HEK293 (cell line): ENCODE data around the gene PMCH.

ENCODE experiments used
- CTCF ChIA-PET: fragments of 350-600 bp; formaldehyde crosslinking; extraction: SDS; loops from one replicate; lab custom pipeline; 2021; ENCODE audit warnings: antibody characterized with exemption; lab: Yijun Ruan, JAX
- POLR2A ChIA-PET: fragments of 300-600 bp; formaldehyde crosslinking; extraction: SDS; loops from one replicate; lab custom pipeline; 2020; ENCODE audit warnings: antibody characterized with exemption, inconsistent platforms; lab: Yijun Ruan, JAX
- H3K27ac ChIP-seq: fragments of 200-500 bp; sonication (Bioruptor generic); 2 replicates; pipeline ENCODE4 v1.5.1; 2014; ENCODE audit warnings: low read depth, low read length, control low read depth, inconsistent platforms; ENCODE audit errors: extremely low read depth
- H3K36me3 ChIP-seq, 2 experiments: fragments of 200-500 bp in 1 of 2; sonication (Bioruptor generic) in 1 of 2; 1 replicate in 1 of 2; 2 replicates in 1 of 2; pipeline ENCODE4 v1.5.1; 2014 to 2017; ENCODE audit warnings: inconsistent platforms in 2 of 2, low read length in 2 of 2; ENCODE audit not compliant: control insufficient read depth in 2 of 2, insufficient read depth in 1 of 2
- H3K4me1 ChIP-seq: fragments of 200-500 bp; sonication (Bioruptor generic); 2 replicates; pipeline ENCODE4 v1.5.1; 2014; ENCODE audit warnings: mild to moderate bottlenecking, low read length, inconsistent platforms; ENCODE audit not compliant: control insufficient read depth, insufficient read depth
- H3K4me3 ChIP-seq: 2 replicates; pipeline ENCODE4 v1.5.1; 2011; ENCODE audit warnings: low read depth, mild to moderate bottlenecking, control low read depth, low read length, moderate library complexity
- H3K9me3 ChIP-seq: fragments of 200-500 bp; sonication (Bioruptor generic); 2 replicates; pipeline ENCODE4 v1.5.1; 2014; ENCODE audit warnings: low read depth, low read length, inconsistent platforms; ENCODE audit not compliant: control insufficient read depth, insufficient read depth
- BCL6B ChIP-seq: fragments of 450-650 bp; formaldehyde crosslinking; IDR thresholded peaks from 2 replicates; pipeline ENCODE4 v1.5.1; 2017; ENCODE audit warnings: missing biosample characterization, missing genetic modification characterization
- EGR2 ChIP-seq: fragments of 450-650 bp; formaldehyde crosslinking; IDR thresholded peaks from 2 replicates; pipeline ENCODE4 v1.5.1; 2016; ENCODE audit warnings: low read depth, missing biosample characterization, missing genetic modification characterization
- HIC1 ChIP-seq: fragments of 450-650 bp; formaldehyde crosslinking; IDR thresholded peaks from 2 replicates; pipeline ENCODE4 v1.5.1; 2016; ENCODE audit warnings: missing biosample characterization, missing genetic modification characterization
- KLF17 ChIP-seq: fragments of 450-650 bp; formaldehyde crosslinking; IDR thresholded peaks from 2 replicates; pipeline ENCODE4 v1.5.1; 2016; ENCODE audit warnings: missing biosample characterization, missing genetic modification characterization
- PRDM1 ChIP-seq: fragments of 450-650 bp; formaldehyde crosslinking; IDR thresholded peaks from 2 replicates; pipeline ENCODE4; 2016; ENCODE audit warnings: missing biosample characterization, missing genetic modification characterization
- SCRT2 ChIP-seq: fragments of 450-650 bp; formaldehyde crosslinking; IDR thresholded peaks from 2 replicates; pipeline ENCODE4 v1.5.1; 2016; ENCODE audit warnings: missing biosample characterization, missing genetic modification characterization
- YY1 ChIP-seq: fragments of 450-650 bp; formaldehyde crosslinking; IDR thresholded peaks from 2 replicates; pipeline ENCODE4 v1.5.1; 2018; ENCODE audit warnings: missing biosample characterization, missing genetic modification characterization
- ZBTB26 ChIP-seq: fragments of 450-650 bp; formaldehyde crosslinking; optimal IDR thresholded peaks from 2 replicates; pipeline ENCODE3; 2016; ENCODE audit warnings: missing biosample characterization, mild to moderate bottlenecking, missing genetic modification characterization
- ZBTB48 ChIP-seq: fragments of 450-650 bp; formaldehyde crosslinking; IDR thresholded peaks from 2 replicates; pipeline ENCODE4 v1.5.1; 2016; ENCODE audit warnings: missing biosample characterization, missing genetic modification characterization
- ZBTB7A ChIP-seq: fragments of 450-650 bp; formaldehyde crosslinking; IDR thresholded peaks from 2 replicates; pipeline ENCODE4 v1.5.1; 2016; ENCODE audit warnings: low read depth, missing biosample characterization, missing genetic modification characterization
- ZFP3 ChIP-seq: fragments of 450-650 bp; formaldehyde crosslinking; IDR thresholded peaks from 2 replicates; pipeline ENCODE4 v1.5.1; 2016; ENCODE audit warnings: low read depth, missing biosample characterization, missing genetic modification characterization
- ZNF366 ChIP-seq: fragments of 450-650 bp; formaldehyde crosslinking; conservative IDR thresholded peaks from 2 replicates; pipeline ENCODE4 v1.5.1; 2016; ENCODE audit warnings: missing biosample characterization, missing genetic modification characterization
- ZNF398 ChIP-seq: fragments of 450-650 bp; formaldehyde crosslinking; IDR thresholded peaks from 2 replicates; pipeline ENCODE4 v1.5.1; 2017; ENCODE audit warnings: missing biosample characterization, missing genetic modification characterization
- ZNF433 ChIP-seq: fragments of 450-650 bp; formaldehyde crosslinking; IDR thresholded peaks from 2 replicates; pipeline ENCODE4 v1.5.1; 2016; ENCODE audit warnings: missing biosample characterization, missing genetic modification characterization, low read depth
- ZNF48 ChIP-seq: fragments of 450-650 bp; formaldehyde crosslinking; IDR thresholded peaks from 2 replicates; pipeline ENCODE4 v1.5.1; 2016; ENCODE audit warnings: missing biosample characterization, missing genetic modification characterization
- ZNF518A ChIP-seq: fragments of 450-650 bp; formaldehyde crosslinking; conservative IDR thresholded peaks from 2 replicates; pipeline ENCODE4 v1.5.1; 2016; ENCODE audit warnings: low read depth, missing biosample characterization, missing genetic modification characterization
- ZNF558 ChIP-seq: fragments of 450-650 bp; formaldehyde crosslinking; IDR thresholded peaks from 2 replicates; pipeline ENCODE4 v1.5.1; 2016; ENCODE audit warnings: missing biosample characterization, missing genetic modification characterization
- ZNF654 ChIP-seq: fragments of 450-650 bp; formaldehyde crosslinking; IDR thresholded peaks from 2 replicates; pipeline ENCODE4 v1.5.1; 2016; ENCODE audit warnings: low read depth, missing biosample characterization, missing genetic modification characterization
- ZNF747 ChIP-seq: fragments of 450-650 bp; formaldehyde crosslinking; IDR thresholded peaks from 2 replicates; pipeline ENCODE4 v1.5.1; 2016; ENCODE audit warnings: missing biosample characterization, missing genetic modification characterization
- ZNF776 ChIP-seq: fragments of 450-650 bp; formaldehyde crosslinking; IDR thresholded peaks from 2 replicates; pipeline ENCODE4 v1.5.0; 2017; ENCODE audit warnings: missing biosample characterization, missing genetic modification characterization, borderline replicate concordance
- ZNF777 ChIP-seq: fragments of 450-650 bp; formaldehyde crosslinking; IDR thresholded peaks from 2 replicates; pipeline ENCODE4 v1.5.1; 2017; ENCODE audit warnings: missing biosample characterization, missing genetic modification characterization, borderline replicate concordance
- ZNF843 ChIP-seq: fragments of 450-650 bp; formaldehyde crosslinking; IDR thresholded peaks from 2 replicates; pipeline ENCODE4 v1.5.1; 2016; ENCODE audit warnings: missing biosample characterization, missing genetic modification characterization
- ZSCAN16 ChIP-seq: fragments of 450-650 bp; formaldehyde crosslinking; IDR thresholded peaks from 2 replicates; pipeline ENCODE4 v1.5.1; 2016; ENCODE audit warnings: missing biosample characterization, missing genetic modification characterization

Gene PMCH

GRCh38 chr12:102234599-102234998 is 37.0 kb upstream of the PMCH start (continued):
- no peak for TF ChIP-seq ZNF518A
- TF ChIP-seq, all 188 proteins: peak for 0

GRCh38 chr12:102232446-102232845 is 34.8 kb upstream of the PMCH start:
- CTCF ChIA-PET = interaction anchor here (0.7 kb wide), 1 partner anchor 704 kb away, joined by 3 read pairs; no protein-coding TSS in a partner anchor
- no peaks in the 10 kb centered on the region for H3K36me3 ChIP-seq

GRCh38 chr12:102232036-102232435 is 34.4 kb upstream of the PMCH start:
- ChIA-PET POLR2A (no interaction called here), CTCF (interaction anchor here (0.7 kb wide), 1 partner anchor 704 kb away, joined by 3 read pairs; no protein-coding TSS in a partner anchor)
- no peaks in the 10 kb centered on the region for H3K36me3 ChIP-seq
- no peaks in the 10 kb centered on the region for H3K9me3 ChIP-seq
- H3K27ac ChIP-seq = no peak overlapping the region
- H3K4me1 ChIP-seq = no peaks in the 10 kb centered on the region
- no peak overlapping the region for H3K4me3 ChIP-seq
- TF ChIP-seq ZNF48 (tag by site-specific recombination) (no peak), ZNF654 (tag by site-specific recombination) (no peak), BCL6B (tag by site-specific recombination) (no peak), ZNF398 (tag by site-specific recombination) (no peak), ZNF843 (tag by site-specific recombination) (no peak), KLF17 (tag by site-specific recombination) (no peak), ZNF777 (tag by site-specific recombination) (no peak), EGR2 (no peak)

More at GRCh38 chr12:102232446-102232845, 34.8 kb upstream of the PMCH start:
- no peaks in the 10 kb centered on the region for H3K4me1 ChIP-seq
- POLR2A ChIA-PET = no interaction called here
- no peaks in the 10 kb centered on the region for H3K9me3 ChIP-seq
- no peak overlapping the region for H3K27ac ChIP-seq
- H3K4me3 ChIP-seq = no peak overlapping the region
- TF ChIP-seq PRDM1 (tag by site-specific recombination) (no peak), ZFP3 (tag by site-specific recombination) (no peak), ZNF366 (tag by site-specific recombination) (no peak), ZBTB48 (tag by site-specific recombination) (no peak), SCRT2 (tag by site-specific recombination) (no peak), ZBTB26 (tag by site-specific recombination) (no peak), ZNF776 (tag by site-specific recombination) (no peak), ZNF433 (tag by site-specific recombination) (no peak), ZNF747 (tag by site-specific recombination) (no peak), YY1 (no peak), ZNF558 (tag by site-specific recombination) (no peak), HIC1 (no peak), ZSCAN16 (tag by site-specific recombination) (no peak), ZBTB7A (tag by site-specific recombination) (no peak)
- TF ChIP-seq, all 188 proteins: peak for 0
